Nasal cavity respiratory epithelium epithelial cell of viscerocranial mucosa (primary cell): Measurements from ENCODE around the gene SLC25A21. TPM values are rescaled to one million over a fixed set of nuclear protein-coding genes. Genes with fewer than 3 reads are reported as not detected.

Experiments used
- total RNA-seq: library from RNA; depleted of rRNA; stranded (reverse); fragments of >200 nt; gene quantifications from 2 replicates; pipeline ENCODE4 v1.2.3, GENCODE V29; 2014

SLC25A21 gene
- 0.71 and 1.4 TPM in 2 replicates for total RNA-seq

GRCh38 chr14:37172024-37172869 lies at the start of gene SLC25A21:
Gene SLC25A21 (minus strand): TSS chr14:37172606.

GRCh38 chr14:37197421-37198272 lies 25.2 kb upstream of the SLC25A21 start, which contains the start of gene MIPOL1:
Gene MIPOL1 (plus strand): TSS chr14:37197937. CDS start chr14:37247889, 49,952 bp downstream.

GRCh38 chr14:36661506-36662257 lies 510.7 kb downstream of the SLC25A21 start, which contains the start of gene PAX9:
Gene PAX9 (plus strand): TSS chr14:36661860. CDS start chr14:36662090, 230 bp downstream.

Other genes starting within 250 kb of the SLC25A21 start
- 9.9 and 22.6 TPM in 2 replicates for gene MIPOL1, start 25.3 kb upstream of the SLC25A21 start, total RNA-seq